Lower lobe of right lung (tissue), 2 donors: ENCODE measurements around the gene AQP11. TPM values are rescaled to one million over a fixed set of nuclear protein-coding genes. Genes with fewer than 3 reads are reported as not detected.

Source experiments
- ATAC-seq, 2 donors: fragments of 200-7000 bp; cut with Tn5 transposase; one replicate each; pipeline ENCODE4 v1.9.1; 2020 to 2022; ENCODE audit warnings: mild to moderate bottlenecking in 2 of 2, moderate library complexity in 2 of 2
- DNase-seq: peaks from one replicate; pipeline ENCODE4 v3.0.0-alpha.2; 2020
- H3K27ac ChIP-seq: fragments of 200-600 bp; one replicate; pipeline ENCODE4 v1.8.0; 2022
- H3K27me3 ChIP-seq: fragments of 200-600 bp; one replicate; pipeline ENCODE4 v1.8.0; 2022; ENCODE audit warnings: low read depth
- H3K36me3 ChIP-seq: fragments of 200-600 bp; one replicate; pipeline ENCODE4 v1.8.0; 2022; ENCODE audit warnings: mild to moderate bottlenecking
- H3K4me1 ChIP-seq: fragments of 200-600 bp; one replicate; pipeline ENCODE4 v1.8.0; 2022
- H3K4me3 ChIP-seq: fragments of 200-600 bp; one replicate; pipeline ENCODE4 v1.8.0; 2022; ENCODE audit warnings: mild to moderate bottlenecking
- H3K9me3 ChIP-seq: fragments of 200-600 bp; one replicate; pipeline ENCODE4 v1.8.0; 2022
- CTCF ChIP-seq: fragments of 200-600 bp; IDR thresholded peaks from one replicate; pipeline ENCODE4 v1.8.0; 2022; ENCODE audit warnings: antibody characterized with exemption, mild to moderate bottlenecking
- intact Hi-C: fragments of 100-400 bp; cut with DNase I; formaldehyde crosslinking; loops from one replicate; pipeline ENCODE4 v1.11.0; 2022
- long read RNA-seq: library from polyadenylated mRNA; unstranded; transcript quantifications from one replicate; pipeline ENCODE4 v2.0.0, GENCODE V29; 2021
- total RNA-seq: library from RNA; stranded (reverse); fragmentation: NEBNext Ultra II Directional; extraction: Animal tissue kit (Norgen Biotek cat#: 25700); gene quantifications from one replicate; pipeline ENCODE4 v1.2.1, GENCODE V29; 2021
- donor health status: DM: no; HTN: yes; CAD: no; lungs with severe emphysema.

Gene AQP11
- total RNA-seq, result 0.18 TPM
- long read RNA-seq, partial matches to known transcripts, result 0 of 3 reads
- long read RNA-seq, other reads (novel, unspliced or antisense), result 2 of 3 reads

GRCh38 chr11:77589521-77590193 is at the start of gene AQP11:
Gene AQP11, plus strand, starts transcription at chr11:77589953. Its CDS starts 40 bp downstream, at chr11:77589993.
- no peak for TF ChIP-seq CTCF
- peak; percentile 90 for DNase-seq
- peak within 1 kb of the TSS; percentile 73 for H3K27ac ChIP-seq
- peaks cover 17% of the 10 kb centered on the region for H3K4me1 ChIP-seq
- no peaks in the 10 kb centered on the region for H3K9me3 ChIP-seq
- ATAC-seq, result peak; percentile 97 to 98
- H3K36me3 ChIP-seq, result no peaks in the 10 kb centered on the region
- peak within 1 kb of the TSS; percentile 84 for H3K4me3 ChIP-seq
- intact Hi-C loops, result no loop called here
- H3K27me3 ChIP-seq, result no peaks in the 10 kb centered on the region

GRCh38 chr11:77542296-77542695 is 47.5 kb upstream of the AQP11 start:
- Histone ChIP-seq H3K27ac (no peak overlapping the region), H3K4me3 (no peak overlapping the region), H3K27me3 (no peaks in the 10 kb centered on the region), H3K4me1 (no peaks in the 10 kb centered on the region), H3K36me3 (no peaks in the 10 kb centered on the region), H3K9me3 (no peaks in the 10 kb centered on the region)
- DNase-seq, result no peak
- no peak for ATAC-seq
- no peak for TF ChIP-seq CTCF
- intact Hi-C loops, result no loop called here

GRCh38 chr11:77547047-77547836 is 42.5 kb upstream of the AQP11 start:
- no peak for ATAC-seq
- Histone ChIP-seq H3K27ac (no peak overlapping the region), H3K27me3 (no peaks in the 10 kb centered on the region), H3K9me3 (no peaks in the 10 kb centered on the region), H3K4me3 (no peak overlapping the region), H3K4me1 (peaks cover 6% of the 10 kb centered on the region), H3K36me3 (no peaks in the 10 kb centered on the region)
- no peak for DNase-seq
- intact Hi-C loops, result no loop called here
- TF ChIP-seq CTCF, result no peak

- peak; percentile 57 for TF ChIP-seq CTCF
- DNase-seq (no peak), ATAC-seq (peak; percentile 51 to 60)
Observed at GRCh38 chr11:77547863-77548551, 41.7 kb upstream of the AQP11 start.

More at GRCh38 chr11:77547863-77548551, 41.7 kb upstream of the AQP11 start:
- Histone ChIP-seq H3K4me3 (no peak overlapping the region), H3K27me3 (no peaks in the 10 kb centered on the region), H3K27ac (no peak overlapping the region), H3K4me1 (peaks cover 6% of the 10 kb centered on the region), H3K9me3 (no peaks in the 10 kb centered on the region), H3K36me3 (no peaks in the 10 kb centered on the region)
- intact Hi-C loops, result no loop called here
